H9 (cell line): ENCODE data around the gene CAMTA1. TPM values are rescaled to one million over a fixed set of nuclear protein-coding genes. Genes with fewer than 3 reads are reported as not detected.

ENCODE experiments used
- DNase-seq: peaks from one replicate; pipeline ENCODE4 v3.0.0-alpha.2; 2017
- H2AFZ ChIP-seq: one replicate; pipeline ENCODE4 v1.6.1; 2013; ENCODE audit warnings: mild to moderate bottlenecking, low read length, control low read depth, moderate library complexity
- H2AK5ac ChIP-seq: 2 replicates; pipeline ENCODE4 v1.6.1; 2013; ENCODE audit warnings: low read length, control low read depth, mixed read lengths; ENCODE audit not compliant: insufficient read length
- H2BK120ac ChIP-seq: one replicate; pipeline ENCODE4 v1.6.1; 2013; ENCODE audit warnings: low read depth, mild to moderate bottlenecking, low read length, control low read depth, inconsistent platforms; ENCODE audit not compliant: poor library complexity, severe bottlenecking
- H2BK12ac ChIP-seq: 2 replicates; pipeline ENCODE4 v1.6.1; 2013; ENCODE audit warnings: low read length, control low read depth, mixed read lengths, low read depth; ENCODE audit not compliant: insufficient read length
- H2BK15ac ChIP-seq: 2 replicates; pipeline ENCODE4 v1.6.1; 2013; ENCODE audit warnings: low read depth, low read length, control low read depth
- H2BK20ac ChIP-seq: one replicate; pipeline ENCODE4 v1.6.1; 2013; ENCODE audit warnings: low read depth, mild to moderate bottlenecking, low read length, control low read depth, inconsistent platforms; ENCODE audit not compliant: poor library complexity, severe bottlenecking
- H2BK5ac ChIP-seq: 2 replicates; pipeline ENCODE4 v1.6.1; 2013; ENCODE audit warnings: low read length, control low read depth, mixed read lengths; ENCODE audit not compliant: insufficient read length
- H3K14ac ChIP-seq: 2 replicates; pipeline ENCODE4 v1.6.1; 2013; ENCODE audit warnings: low read length, control low read depth; ENCODE audit not compliant: insufficient read depth
- H3K18ac ChIP-seq: 2 replicates; pipeline ENCODE4 v1.6.1; 2013; ENCODE audit warnings: low read depth, mild to moderate bottlenecking, mixed read lengths, low read length, control low read depth; ENCODE audit not compliant: insufficient read length
- H3K23ac ChIP-seq: 2 replicates; pipeline ENCODE4 v1.6.1; 2013; ENCODE audit warnings: low read length, control low read depth, mixed read lengths, low read depth; ENCODE audit not compliant: insufficient read length
- H3K23me2 ChIP-seq: 2 replicates; pipeline ENCODE4 v1.6.1; 2013; ENCODE audit warnings: low read depth, mild to moderate bottlenecking, mixed read lengths, low read length, control low read depth; ENCODE audit not compliant: insufficient read length, poor library complexity, severe bottlenecking
- H3K27ac ChIP-seq: 2 replicates; pipeline ENCODE4 v1.5.1; 2013; ENCODE audit warnings: low read length, control low read depth, mixed read lengths, low read depth; ENCODE audit not compliant: insufficient read length
- H3K27me3 ChIP-seq: 2 replicates; pipeline ENCODE4 v1.6.1; 2013; ENCODE audit warnings: low read length, control low read depth, inconsistent platforms; ENCODE audit not compliant: insufficient read depth
- H3K4ac ChIP-seq: 2 replicates; pipeline ENCODE4 v1.6.1; 2013; ENCODE audit warnings: low read depth, mild to moderate bottlenecking, control low read depth, inconsistent platforms, low read length, moderate library complexity
- H3K4me1 ChIP-seq: 2 replicates; pipeline ENCODE4 v1.6.1; 2013; ENCODE audit warnings: low read length, control low read depth, inconsistent platforms; ENCODE audit not compliant: insufficient read depth
- H3K4me2 ChIP-seq: 2 replicates; pipeline ENCODE4 v1.6.1; 2013; ENCODE audit warnings: low read length, control low read depth, mixed read lengths; ENCODE audit not compliant: insufficient read length, insufficient read depth
- H3K56ac ChIP-seq: 2 replicates; pipeline ENCODE4 v1.6.1; 2013; ENCODE audit warnings: low read depth, mild to moderate bottlenecking, mixed read lengths, low read length, control low read depth; ENCODE audit not compliant: insufficient read length
- H3K79me1 ChIP-seq: 2 replicates; pipeline ENCODE4 v1.6.1; 2013; ENCODE audit warnings: low read depth, mild to moderate bottlenecking, moderate library complexity, low read length, control low read depth, inconsistent platforms; ENCODE audit not compliant: insufficient read depth, poor library complexity, severe bottlenecking
- H3K79me2 ChIP-seq: 2 replicates; pipeline ENCODE4 v1.6.1; 2013; ENCODE audit warnings: low read length, control low read depth, inconsistent platforms; ENCODE audit not compliant: insufficient read depth
- H3K9ac ChIP-seq: 2 replicates; pipeline ENCODE4 v1.6.1; 2013; ENCODE audit warnings: low read length, control low read depth, mixed read lengths; ENCODE audit not compliant: insufficient read length; ENCODE audit errors: extremely low read depth
- H3K9me3 ChIP-seq: one replicate; pipeline ENCODE4 v1.6.1; 2013; ENCODE audit warnings: low read depth, low read length, inconsistent platforms; ENCODE audit not compliant: control insufficient read depth
- H3T11ph ChIP-seq: one replicate; pipeline ENCODE4 v1.6.1; 2013; ENCODE audit warnings: mild to moderate bottlenecking, low read length, control low read depth, inconsistent platforms
- H4K20me1 ChIP-seq: one replicate; pipeline ENCODE4 v1.6.1; 2013; ENCODE audit not compliant: control insufficient read depth, insufficient read length, insufficient read depth
- H4K5ac ChIP-seq: 2 replicates; pipeline ENCODE4 v1.6.1; 2013; ENCODE audit warnings: low read depth, mild to moderate bottlenecking, mixed read lengths, low read length, control low read depth; ENCODE audit not compliant: insufficient read length
- H4K8ac ChIP-seq: replicated peaks from 2 replicates; pipeline ENCODE4 v1.6.1; 2013; ENCODE audit warnings: low read length, control low read depth, mixed read lengths, low read depth; ENCODE audit not compliant: insufficient read length
- H4K91ac ChIP-seq: 2 replicates; pipeline ENCODE4 v1.6.1; 2013; ENCODE audit warnings: low read depth, mild to moderate bottlenecking, moderate library complexity, mixed read lengths, low read length, control low read depth; ENCODE audit not compliant: insufficient read length
- H3K27ac Mint-ChIP-seq, 3 experiments: 2 replicates in 2 of 3; 3 replicates in 1 of 3; pipeline ENCODE4 v1.8.0; 2020 to 2021; ENCODE audit warnings: mixed read lengths in 3 of 3, mild to moderate bottlenecking in 1 of 3, moderate library complexity in 1 of 3
- H3K27me3 Mint-ChIP-seq: 2 replicates; pipeline ENCODE4 v1.8.0; 2021; ENCODE audit warnings: low read depth, mild to moderate bottlenecking, moderate library complexity, mixed read lengths
- H3K36me3 Mint-ChIP-seq, 3 experiments: 2 replicates in 2 of 3; 3 replicates in 1 of 3; pipeline ENCODE4 v1.8.0; 2020 to 2021; ENCODE audit warnings: low read depth in 3 of 3, mixed read lengths in 3 of 3; ENCODE audit not compliant: insufficient read depth in 1 of 3
- H3K4me1 Mint-ChIP-seq, 2 experiments: 2 replicates each; pipeline ENCODE4 v1.8.0; 2020; ENCODE audit warnings: mixed read lengths in 2 of 2
- H3K4me3 Mint-ChIP-seq, 2 experiments: 2 replicates in 1 of 2; 3 replicates in 1 of 2; pipeline ENCODE4 v1.8.0; 2020 to 2021; ENCODE audit warnings: mild to moderate bottlenecking in 2 of 2, mixed read lengths in 2 of 2, moderate library complexity in 1 of 2
- H3K9me3 Mint-ChIP-seq, 2 experiments: 2 replicates in 1 of 2; 3 replicates in 1 of 2; pipeline ENCODE4 v1.8.0; 2020; ENCODE audit warnings: mild to moderate bottlenecking in 2 of 2, mixed read lengths in 2 of 2, moderate library complexity in 1 of 2
- CTCF ChIP-seq: fragments of 200-600 bp; sonication (generic); conservative IDR thresholded peaks from 3 replicates; pipeline ENCODE4 v1.8.0; 2021; ENCODE audit warnings: antibody characterized with exemption, mild to moderate bottlenecking
- WGBS: extraction: QIAGEN DNeasy Blood & Tissue Kit; methylation state at CpG from one replicate; pipeline ENCODE4 v1.1.7; 2013; ENCODE audit warnings: missing lambda C conversion rate, low lambda C conversion rate, mixed read lengths; ENCODE audit not compliant: insufficient read length; ENCODE audit errors: extremely low coverage; 5-methylcytosine and 5-hydroxymethylcytosine counted together
- total RNA-seq: library from RNA; stranded (reverse); gene quantifications from 2 replicates; pipeline ENCODE4 v1.2.1, GENCODE V29; 2021

Gene CAMTA1
- total RNA-seq, 1 experiment from 2014 or later: 115 TPM

GRCh38 chr1:7760245-7760644 is 975.0 kb downstream of the CAMTA1 start:
- Histone ChIP-seq H4K5ac (no peak overlapping the region), H2BK15ac (no peak overlapping the region), H3K9ac (no peak overlapping the region), H2AFZ (no peak overlapping the region), H3K4me2 (no peak overlapping the region), H4K8ac (no peak overlapping the region), H2BK20ac (no peak overlapping the region), H3K4me1 (no peaks in the 10 kb centered on the region), H3K23ac (no peak overlapping the region), H2BK12ac (no peak overlapping the region), H3K18ac (no peak overlapping the region), H2AK5ac (no peak overlapping the region), H3K9me3 (no peaks in the 10 kb centered on the region), H3K56ac (no peak overlapping the region), H2BK120ac (no peak overlapping the region), H3K79me1 (no peaks in the 10 kb centered on the region), H3T11ph (no peak overlapping the region), H3K4ac (no peak overlapping the region), H4K20me1 (no peaks in the 10 kb centered on the region), H3K14ac (no peak overlapping the region), H2BK5ac (no peak overlapping the region), H3K79me2 (no peaks in the 10 kb centered on the region), H4K91ac (no peak overlapping the region), H3K23me2 (no peaks in the 10 kb centered on the region), H3K27ac (no peak overlapping the region), H3K27me3 (no peaks in the 10 kb centered on the region)
- Mint-ChIP-seq H3K4me3 (no peak overlapping the region), H3K4me1 (peaks cover 0 to 10% of the 10 kb centered on the region in 2 experiments; a peak in 2 of 4 replicates), H3K27ac (no peak overlapping the region), H3K9me3 (no peaks in the 10 kb centered on the region), H3K27me3 (no peaks in the 10 kb centered on the region), H3K36me3 (no peaks in the 10 kb centered on the region)
- TF ChIP-seq CTCF: no peak
- no peak for DNase-seq
- WGBS: no CpG with 5 or more reads among the region's 6 CpGs
